Measurements from ENCODE around the gene TRIM47. TPM values are rescaled to one million over a fixed set of nuclear protein-coding genes. Genes with fewer than 3 reads are reported as not detected.

Gene TRIM47
- polyA plus RNA-seq, 1 experiment: 3.2 TPM

DNA sequence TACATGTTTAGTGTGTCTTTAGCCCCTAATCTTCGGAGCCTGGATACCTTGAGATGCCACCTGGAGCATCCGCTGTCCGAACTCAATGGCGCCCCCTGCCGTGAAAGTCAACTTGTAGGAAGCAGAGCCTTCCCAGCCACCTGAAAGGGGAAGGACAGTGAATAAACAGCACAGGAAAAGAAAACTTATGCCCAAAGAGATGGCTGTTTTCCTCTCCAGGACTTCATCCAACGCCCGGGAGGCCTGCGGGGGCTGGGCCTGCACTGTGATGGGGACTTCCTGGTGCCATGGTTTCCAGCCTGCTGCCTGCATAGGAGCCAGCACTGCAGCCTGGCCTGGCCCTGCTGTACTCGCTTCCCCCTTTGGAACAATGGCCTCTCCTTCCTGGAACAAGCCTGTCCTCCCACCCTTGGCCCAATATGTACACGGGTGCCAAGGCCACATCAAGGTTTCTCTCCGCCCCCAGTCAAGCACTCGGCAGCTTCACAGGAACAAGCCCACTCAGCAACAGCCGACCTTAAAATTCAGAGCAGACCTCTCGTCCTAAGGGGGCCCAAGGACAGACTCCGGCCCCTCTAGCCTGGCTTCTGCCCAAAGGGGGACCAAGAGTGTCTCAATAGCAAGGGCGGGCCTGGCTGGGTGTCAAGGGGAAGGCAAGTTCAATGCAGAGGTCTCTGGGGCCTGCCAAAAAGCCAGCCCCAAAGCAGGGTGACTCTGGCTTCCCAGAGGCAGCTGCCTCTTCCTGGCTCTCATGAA is 29.7 kb downstream of the TRIM47 start:
- POLR2A ChIA-PET: no interaction called here
- peaks cover 29% of the 10 kb centered on the region for H3K36me3 ChIP-seq (ENCODE audit: control insufficient read depth, insufficient read depth, low read length)
- no peak for DNase-seq (ENCODE audit: low read depth)

DNA sequence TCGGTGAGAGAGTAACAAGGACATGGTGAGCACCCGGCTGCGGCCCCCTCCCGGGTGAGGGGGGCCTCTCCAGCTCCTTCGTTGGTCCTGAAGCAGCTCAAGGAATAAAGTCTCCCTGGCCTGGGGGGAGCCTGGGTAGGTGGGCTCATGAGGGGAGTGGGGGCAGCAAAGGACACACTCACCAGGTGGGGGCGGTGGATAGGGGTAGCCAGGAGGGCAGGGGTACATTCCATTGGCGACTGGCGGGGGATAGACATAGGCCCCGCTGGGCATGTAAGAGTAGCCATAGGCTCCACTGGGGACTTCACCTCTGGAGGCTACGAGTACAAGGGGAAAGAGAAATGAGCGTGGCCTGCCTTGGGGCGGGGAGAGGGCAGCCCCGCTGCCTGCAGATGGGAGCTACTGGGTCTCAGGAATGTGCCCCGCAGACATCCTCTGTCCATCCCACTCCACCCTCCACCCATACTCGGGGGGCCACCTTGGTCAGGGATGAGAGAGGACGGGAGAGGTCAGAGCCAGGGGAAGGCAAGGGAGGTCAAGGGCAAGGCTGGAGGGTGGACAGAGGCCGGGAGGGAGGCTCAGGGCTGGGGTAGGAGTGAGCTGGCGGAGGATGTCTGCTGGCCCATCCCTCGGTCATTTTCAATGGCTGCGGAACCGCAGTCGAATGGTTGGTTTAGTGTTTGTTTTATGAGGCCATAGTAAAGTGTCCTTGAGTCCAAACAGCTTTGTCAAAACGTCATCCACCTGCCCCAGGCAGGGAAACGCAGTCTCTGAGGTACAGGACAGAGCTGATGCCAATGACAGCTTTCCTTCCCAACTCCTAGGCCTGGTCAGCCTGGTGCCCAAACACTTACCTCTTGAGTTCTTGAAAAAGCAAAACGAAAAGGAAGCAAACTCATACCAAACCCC is 30.5 kb downstream of the TRIM47 start:
- H3K36me3 ChIP-seq (ENCODE audit: control insufficient read depth, insufficient read depth, low read length): peaks cover 29% of the 10 kb centered on the region
- no peaks in the 10 kb centered on the region for H3K27me3 ChIP-seq (ENCODE audit: control insufficient read depth, insufficient read depth, low read length)

More for the DNA sequence above, 29.7 kb downstream of the TRIM47 start:
- TF ChIP-seq, protein P1, sequence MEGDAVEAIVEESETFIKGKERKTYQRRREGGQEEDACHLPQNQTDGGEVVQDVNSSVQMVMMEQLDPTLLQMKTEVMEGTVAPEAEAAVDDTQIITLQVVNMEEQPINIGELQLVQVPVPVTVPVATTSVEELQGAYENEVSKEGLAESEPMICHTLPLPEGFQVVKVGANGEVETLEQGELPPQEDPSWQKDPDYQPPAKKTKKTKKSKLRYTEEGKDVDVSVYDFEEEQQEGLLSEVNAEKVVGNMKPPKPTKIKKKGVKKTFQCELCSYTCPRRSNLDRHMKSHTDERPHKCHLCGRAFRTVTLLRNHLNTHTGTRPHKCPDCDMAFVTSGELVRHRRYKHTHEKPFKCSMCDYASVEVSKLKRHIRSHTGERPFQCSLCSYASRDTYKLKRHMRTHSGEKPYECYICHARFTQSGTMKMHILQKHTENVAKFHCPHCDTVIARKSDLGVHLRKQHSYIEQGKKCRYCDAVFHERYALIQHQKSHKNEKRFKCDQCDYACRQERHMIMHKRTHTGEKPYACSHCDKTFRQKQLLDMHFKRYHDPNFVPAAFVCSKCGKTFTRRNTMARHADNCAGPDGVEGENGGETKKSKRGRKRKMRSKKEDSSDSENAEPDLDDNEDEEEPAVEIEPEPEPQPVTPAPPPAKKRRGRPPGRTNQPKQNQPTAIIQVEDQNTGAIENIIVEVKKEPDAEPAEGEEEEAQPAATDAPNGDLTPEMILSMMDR (IDR thresholded peaks at IDR 0.05; ENCODE audit: insufficient read depth, low read depth, low read length): peak; percentile 74
- CTCF ChIA-PET: interaction anchor here (0.6 to 3.4 kb wide), 16 partner anchors 9 to 132 kb away, joined by 3 to 20 read pairs (median 4); partner anchors contain the start of genes GALK1 and TRIM65
- Histone ChIP-seq H3K27me3 (ENCODE audit: control insufficient read depth, insufficient read depth, low read length) (no peaks in the 10 kb centered on the region), H3K4me3 (ENCODE audit: low read depth, low read length) (no peak overlapping the region)

GRCh38 chr17:75846692-75847613 is 31.4 kb downstream of the TRIM47 start:
- no peak for DNase-seq (ENCODE audit: low read depth)
- Histone ChIP-seq H3K36me3 (ENCODE audit: control insufficient read depth, insufficient read depth, low read length) (peaks cover 29% of the 10 kb centered on the region), H3K27me3 (ENCODE audit: control insufficient read depth, insufficient read depth, low read length) (no peaks in the 10 kb centered on the region), H3K4me3 (ENCODE audit: low read depth, low read length) (no peak overlapping the region)
- TF ChIP-seq, protein P1 (IDR thresholded peaks at IDR 0.05; ENCODE audit: insufficient read depth, low read depth, low read length): no peak
- POLR2A ChIA-PET: no interaction called here
- CTCF ChIA-PET: interaction anchor here (0.6 to 3.6 kb wide), 13 partner anchors 8 to 153 kb away, joined by 3 to 20 read pairs (median 6); partner anchors contain the start of genes GALK1, TRIM65 and WBP2

More for the DNA sequence above, 30.5 kb downstream of the TRIM47 start:
- no peak overlapping the region for H3K4me3 ChIP-seq (ENCODE audit: low read depth, low read length)
- TF ChIP-seq, protein P1 (IDR thresholded peaks at IDR 0.05; ENCODE audit: insufficient read depth, low read depth, low read length): no peak
- CTCF ChIA-PET: interaction anchor here (0.6 to 3.6 kb wide), 16 partner anchors 7 to 154 kb away, joined by 3 to 20 read pairs (median 4); partner anchors contain the start of genes GALK1, TRIM65 and WBP2
- POLR2A ChIA-PET: no interaction called here
- no peak for DNase-seq (ENCODE audit: low read depth)

DNA sequence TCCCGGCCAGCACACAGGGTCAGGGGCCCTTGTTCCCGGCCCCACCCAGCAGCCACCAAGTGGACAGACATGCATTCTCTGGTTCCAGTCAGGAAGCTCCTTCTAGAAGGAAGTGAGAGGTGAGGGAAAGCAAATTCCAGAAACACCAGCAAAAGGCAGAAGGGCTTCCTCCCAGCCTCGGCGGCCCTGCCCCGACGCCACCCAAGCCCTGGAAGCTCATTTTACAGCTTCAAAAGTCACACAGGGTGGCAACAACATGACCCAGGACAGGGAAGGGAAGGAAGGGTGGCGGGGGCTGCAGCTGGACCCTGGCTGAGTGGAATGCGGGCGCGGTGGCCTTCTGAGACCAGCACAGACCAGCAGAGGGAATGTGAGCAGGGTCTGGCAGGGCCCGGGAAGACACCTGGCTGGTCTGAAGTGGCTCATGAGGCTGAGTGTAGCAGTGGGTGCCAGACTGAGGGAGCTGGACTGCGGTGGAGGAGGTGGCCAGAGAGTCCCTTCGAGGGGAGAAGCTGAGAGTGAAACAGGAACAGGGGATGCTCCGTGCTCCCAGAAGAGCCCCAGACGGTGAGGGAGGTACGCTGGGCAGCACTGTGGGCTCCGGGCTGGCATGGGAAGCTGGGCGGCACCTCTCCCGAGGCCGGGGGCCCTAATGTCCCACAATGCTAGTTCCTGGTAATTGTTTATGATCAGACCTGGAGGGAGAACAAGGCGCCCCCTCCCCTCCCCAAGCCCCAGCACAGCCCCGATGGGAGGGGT is 32.3 kb downstream of the TRIM47 start:
- no peak for DNase-seq (ENCODE audit: low read depth)
- TF ChIP-seq, protein P1 (IDR thresholded peaks at IDR 0.05; ENCODE audit: insufficient read depth, low read depth, low read length): no peak

More for the DNA sequence above, 32.3 kb downstream of the TRIM47 start:
- Histone ChIP-seq H3K36me3 (ENCODE audit: control insufficient read depth, insufficient read depth, low read length) (peaks cover 25% of the 10 kb centered on the region), H3K4me3 (ENCODE audit: low read depth, low read length) (no peak overlapping the region), H3K27me3 (ENCODE audit: control insufficient read depth, insufficient read depth, low read length) (no peaks in the 10 kb centered on the region)
- ChIA-PET POLR2A (no interaction called here), CTCF (interaction anchor here (0.6 to 3.6 kb wide), 15 partner anchors 9 to 92 kb away, joined by 3 to 20 read pairs (median 4); partner anchors contain the start of genes GALK1, TRIM65 and WBP2)

Measured in BJ (cell line).